Subcutaneous preadipocyte (primary cell): ENCODE data around the gene RHOT2. TPM values are rescaled to one million over a fixed set of nuclear protein-coding genes. Genes with fewer than 3 reads are reported as not detected.

Source experiments
- total RNA-seq: library from RNA; depleted of rRNA; stranded (reverse); fragments of >200 nt; gene quantifications from 2 replicates; pipeline ENCODE4 v1.2.3, GENCODE V29; 2012

The RHOT2 gene
- total RNA-seq, 1 donor = 40.4 TPM

Other genes starting within 250 kb of the RHOT2 start
- 21.7 and 23.5 TPM in 2 replicates for gene RAB11FIP3, start 242.5 kb upstream of the RHOT2 start, total RNA-seq
- gene CAPN15, start 140.4 kb upstream of the RHOT2 start, total RNA-seq = 45.2 and 67.6 TPM in 2 replicates
- not detected in 2 replicates for gene PRR35, start 107.7 kb upstream of the RHOT2 start, total RNA-seq
- 0.37 and 0.59 TPM in 2 replicates for gene NHLRC4, start 101.1 kb upstream of the RHOT2 start, total RNA-seq
- gene PIGQ, start 98.2 kb upstream of the RHOT2 start, total RNA-seq = 23.5 and 25.6 TPM in 2 replicates
- gene RAB40C, start 78.1 kb upstream of the RHOT2 start, total RNA-seq = 11.4 and 13.3 TPM in 2 replicates
- 0.20 and 0.37 TPM in 2 replicates for gene WFIKKN1, start 37.1 kb upstream of the RHOT2 start, total RNA-seq
- gene METTL26, start 31.8 kb upstream of the RHOT2 start, total RNA-seq = 88.2 and 125 TPM in 2 replicates
- 23.7 and 25.7 TPM in 2 replicates for gene MCRIP2, start 26.3 kb upstream of the RHOT2 start, total RNA-seq
- 15.4 and 25.8 TPM in 2 replicates for gene WDR90, start 18.8 kb upstream of the RHOT2 start, total RNA-seq
- 0.39 and 1.8 TPM in 2 replicates for gene RHBDL1, start 7.5 kb downstream of the RHOT2 start, total RNA-seq
- gene STUB1, start 12.3 kb downstream of the RHOT2 start, total RNA-seq = 129 and 152 TPM in 2 replicates
- gene JMJD8, start 16.2 kb downstream of the RHOT2 start, total RNA-seq = 30.9 and 35.6 TPM in 2 replicates
- gene WDR24, start 22.3 kb downstream of the RHOT2 start, total RNA-seq = 9.6 and 10.0 TPM in 2 replicates
- 0.37 and 0.59 TPM in 2 replicates for gene FBXL16, start 37.7 kb downstream of the RHOT2 start, total RNA-seq
- gene METRN, start 47.0 kb downstream of the RHOT2 start, total RNA-seq = 54.0 and 71.2 TPM in 2 replicates
- gene ANTKMT, start 53.0 kb downstream of the RHOT2 start, total RNA-seq = 27.2 and 28.3 TPM in 2 replicates
- gene CCDC78, start 58.3 kb downstream of the RHOT2 start, total RNA-seq = 3.7 and 4.7 TPM in 2 replicates
- 15.8 and 18.8 TPM in 2 replicates for gene HAGHL, start 59.0 kb downstream of the RHOT2 start, total RNA-seq
- 34.8 and 36.0 TPM in 2 replicates for gene CIAO3, start 72.9 kb downstream of the RHOT2 start, total RNA-seq
- gene MSLN, start 92.6 kb downstream of the RHOT2 start, total RNA-seq = not detected in 2 replicates
- gene RPUSD1, start 120.2 kb downstream of the RHOT2 start, total RNA-seq = 27.2 and 29.1 TPM in 2 replicates
- gene CHTF18, start 120.5 kb downstream of the RHOT2 start, total RNA-seq = 16.9 and 20.1 TPM in 2 replicates
- not detected in 2 replicates for gene GNG13, start 132.6 kb downstream of the RHOT2 start, total RNA-seq